ENCODE measurements around the gene BICD2.

- no peak for TF ChIP-seq CTCF (conservative IDR thresholded peaks at IDR 0.05 in 1 of 2, IDR thresholded peaks at IDR 0.05 in 1 of 2; ENCODE audit: low read depth in 1 of 2, low read length in 2 of 2)
- no peak for TF ChIP-seq EZH2 (IDR thresholded peaks at IDR 0.05; ENCODE audit: low read length, missing control alignments)
Observed at GRCh38 chr9:92719028-92719647, 45.5 kb downstream of the BICD2 start.
